Jurkat, Clone E6-1 (cell line): ENCODE data around the gene RNF123.
"Not testable (repeated sequence)": the region's sequence is repeated elsewhere in the genome, so short reads cannot be mapped to it uniquely, and the experiment has no call there.

Experiments
- DNase-seq: peaks from one replicate; pipeline ENCODE4 v3.0.0-alpha.2; 2011; ENCODE audit warnings: low read depth, low spot score
- H3K4me3 ChIP-seq: 2 replicates; pipeline ENCODE4 v1.5.1; 2011; ENCODE audit warnings: mild to moderate bottlenecking, low read length, control low read depth, moderate library complexity

The RNF123 gene

GRCh38 chr3:49695350-49696015 lies 6.1 kb downstream of the RNF123 start:
- not testable (repeated sequence) for DNase-seq, H3K4me3 ChIP-seq

DNA sequence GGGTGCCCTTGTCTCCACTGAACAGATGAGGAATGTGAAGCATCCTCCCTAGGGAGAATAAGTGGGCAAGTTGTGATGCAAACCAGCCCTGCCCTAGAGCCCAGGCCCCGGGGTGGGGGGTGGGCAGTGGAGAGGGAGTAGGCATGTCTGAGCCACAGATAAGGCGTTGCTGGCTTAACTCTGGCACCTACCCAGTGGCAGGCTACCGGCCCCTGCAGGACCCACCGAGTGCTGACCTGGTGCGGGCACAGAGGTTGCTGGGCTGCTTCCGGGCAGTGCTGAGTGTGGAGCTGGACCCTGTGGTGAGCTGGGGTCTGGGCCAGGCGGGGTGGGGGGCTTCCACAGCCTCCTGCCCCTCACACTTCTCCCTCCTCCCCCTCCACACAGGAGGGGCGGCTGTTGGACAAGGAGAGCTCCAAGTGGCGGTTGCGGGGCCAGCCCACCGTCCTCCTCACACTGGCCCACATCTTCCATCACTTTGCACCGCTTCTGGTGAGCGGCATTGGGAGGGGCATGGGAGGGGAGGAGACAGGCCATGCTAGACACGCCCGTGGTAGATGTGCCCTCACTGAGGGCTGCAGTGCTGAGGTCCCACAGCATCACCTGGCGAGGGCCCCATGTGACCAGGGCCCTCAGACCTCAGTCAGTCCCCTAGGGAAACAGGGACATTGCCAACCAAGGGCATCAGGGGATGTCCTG lies 10.1 kb downstream of the RNF123 start:
- H3K4me3 ChIP-seq = no peak overlapping the region
- DNase-seq = no peak

DNA sequence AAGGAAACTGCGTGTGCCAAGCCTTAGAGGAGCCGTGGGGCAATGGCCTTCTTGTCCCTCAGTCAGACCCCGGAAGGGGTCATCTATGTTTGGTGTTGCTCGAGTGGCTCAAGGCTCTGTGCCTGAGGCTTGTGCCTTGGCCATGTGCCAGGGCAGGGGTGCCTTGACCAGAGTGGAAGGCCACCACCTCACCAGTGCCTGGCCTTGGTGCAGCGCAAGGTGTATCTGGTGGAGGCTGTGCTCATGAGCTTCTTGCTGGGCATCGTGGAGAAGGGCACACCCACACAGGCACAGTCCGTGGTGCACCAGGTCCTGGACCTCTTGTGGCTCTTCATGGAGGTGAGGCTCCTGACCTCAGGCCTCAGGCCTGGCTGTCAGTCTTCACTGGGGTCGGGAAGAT lies 10.7 kb downstream of the RNF123 start:
- H3K4me3 ChIP-seq = no peak overlapping the region
- no peak for DNase-seq

DNA sequence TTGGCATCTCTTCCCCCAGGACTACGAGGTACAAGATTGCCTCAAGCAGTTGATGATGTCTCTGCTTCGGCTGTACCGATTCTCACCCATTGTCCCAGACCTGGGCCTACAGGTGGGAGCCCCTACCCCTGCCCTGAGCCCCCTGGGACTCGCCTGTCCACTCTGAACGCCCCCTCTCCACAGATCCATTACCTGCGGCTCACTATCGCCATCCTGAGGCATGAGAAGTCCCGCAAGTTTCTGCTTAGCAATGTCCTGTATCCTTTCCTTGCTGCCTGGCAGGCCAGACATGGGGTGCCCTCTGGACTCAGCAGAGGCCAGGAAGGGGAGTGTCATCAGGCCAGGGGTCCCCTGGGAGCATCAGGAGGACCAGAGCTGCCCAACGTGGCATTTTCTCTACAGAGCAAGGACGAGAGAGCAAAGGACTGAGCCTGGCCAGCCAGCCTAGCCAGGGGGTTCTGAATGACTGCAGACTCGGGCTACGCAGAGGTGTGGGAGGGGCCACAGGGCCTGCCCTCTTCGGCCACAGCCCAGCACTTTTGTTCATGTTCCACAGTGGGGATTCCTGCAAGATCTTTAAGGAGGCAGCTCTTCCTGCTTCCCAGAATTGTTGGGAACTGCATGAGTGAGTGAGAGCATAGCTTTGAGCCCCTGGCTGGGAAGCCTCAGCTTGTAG lies 11.2 kb downstream of the RNF123 start:
- DNase-seq = no peak
- no peak overlapping the region for H3K4me3 ChIP-seq

GRCh38 chr3:49701388-49702077 lies 12.2 kb downstream of the RNF123 start:
- no peak overlapping the region for H3K4me3 ChIP-seq
- no peak for DNase-seq

- DNase-seq = no peak
Measured at GRCh38 chr3:49702672-49703071, 13.3 kb downstream of the RNF123 start.

GRCh38 chr3:49703443-49703927 lies 14.1 kb downstream of the RNF123 start:
- no peak overlapping the region for H3K4me3 ChIP-seq
- DNase-seq = peak; percentile 54

More at GRCh38 chr3:49702672-49703071, 13.3 kb downstream of the RNF123 start:
- no peak overlapping the region for H3K4me3 ChIP-seq

GRCh38 chr3:49703956-49704355 lies 14.6 kb downstream of the RNF123 start:
- no peak for DNase-seq
- H3K4me3 ChIP-seq = no peak overlapping the region

DNA sequence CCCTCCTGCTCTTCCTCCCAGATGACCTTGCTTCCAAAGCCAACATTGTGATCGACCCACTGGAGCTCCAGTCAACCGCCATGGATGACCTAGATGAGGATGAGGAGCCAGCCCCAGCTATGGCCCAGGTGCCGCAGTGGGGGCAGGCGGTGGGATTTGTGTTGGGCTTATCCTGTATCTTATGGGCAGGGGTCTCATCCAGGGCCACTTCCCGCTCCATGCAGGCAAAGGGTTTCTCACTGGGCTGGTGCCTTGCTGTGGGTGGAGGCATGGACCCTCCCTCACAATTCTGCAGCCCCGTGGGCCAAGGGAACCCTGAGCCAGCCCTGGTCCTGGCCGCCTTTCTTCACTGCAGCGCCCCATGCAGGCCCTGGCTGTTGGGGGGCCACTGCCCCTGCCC lies 15.3 kb downstream of the RNF123 start:
- no peak for DNase-seq
- no peak overlapping the region for H3K4me3 ChIP-seq

GRCh38 chr3:49705390-49705960 lies 16.1 kb downstream of the RNF123 start:
- H3K4me3 ChIP-seq = no peak overlapping the region
- DNase-seq = no peak

- no peak for DNase-seq
- no peak overlapping the region for H3K4me3 ChIP-seq
Measured at GRCh38 chr3:49706456-49707112, 17.2 kb downstream of the RNF123 start.

GRCh38 chr3:49707113-49707480 lies 17.7 kb downstream of the RNF123 start:
- no peak for DNase-seq
- H3K4me3 ChIP-seq = no peak overlapping the region

- no peak overlapping the region for H3K4me3 ChIP-seq
- no peak for DNase-seq
Measured at GRCh38 chr3:49709852-49710251, 20.5 kb downstream of the RNF123 start.

GRCh38 chr3:49711489-49711888 lies 22.1 kb downstream of the RNF123 start:
- H3K4me3 ChIP-seq = peak overlapping the region; percentile 16
- peak; percentile 89 for DNase-seq

GRCh38 chr3:49712166-49712565 lies 22.8 kb downstream of the RNF123 start:
- DNase-seq = no peak
- peak overlapping the region; percentile 39 for H3K4me3 ChIP-seq

GRCh38 chr3:49712631-49713317 lies 23.4 kb downstream of the RNF123 start:
- peak overlapping the region; percentile 39 for H3K4me3 ChIP-seq
- peak; percentile 85 for DNase-seq

DNA sequence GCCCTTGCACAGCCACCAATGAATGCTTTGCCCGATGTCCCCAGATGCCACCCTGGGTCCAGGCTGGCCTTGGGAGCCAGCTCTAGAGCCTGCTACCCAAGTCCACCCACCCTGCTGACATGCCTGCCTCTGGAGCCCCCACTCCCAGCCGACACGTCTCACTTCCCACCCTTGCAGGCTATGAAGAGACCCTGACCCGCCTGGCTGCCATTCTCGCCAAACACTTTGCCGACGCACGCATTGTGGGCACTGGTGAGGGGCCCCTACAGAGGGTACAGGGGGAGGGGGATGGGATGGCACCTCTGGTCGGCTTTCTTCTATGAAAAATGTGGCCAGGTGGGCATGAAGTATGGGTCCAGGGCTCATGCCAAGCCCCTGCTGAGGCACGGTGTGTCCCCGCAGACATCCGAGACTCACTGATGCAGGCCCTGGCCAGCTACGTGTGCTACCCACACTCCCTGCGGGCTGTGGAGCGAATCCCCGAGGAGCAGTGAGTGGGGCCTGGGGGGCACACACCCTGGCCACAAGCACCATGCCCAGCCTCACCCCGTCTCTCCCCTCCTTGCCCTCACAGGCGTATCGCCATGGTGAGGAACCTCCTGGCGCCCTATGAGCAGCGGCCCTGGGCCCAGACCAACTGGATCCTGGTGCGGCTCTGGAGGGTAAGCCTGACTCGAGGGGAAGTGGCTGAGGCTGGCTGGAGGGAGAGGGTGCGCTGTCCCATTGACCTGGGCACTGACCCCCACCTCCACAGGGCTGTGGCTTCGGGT lies 24.2 kb downstream of the RNF123 start:
- H3K4me3 ChIP-seq = no peak overlapping the region
- DNase-seq = no peak
